Stimulated activated CD8-positive, alpha-beta memory T cell treated with anti-CD3 and anti-CD28 coated beads, Interleukin-12 subunit alpha, Interleukin-12 subunit beta, amount 100 ng/mL, for 4 hours (primary cell): ENCODE data around the gene RFXAP.
A peak's percentile ranks its signal among the peaks of the same experiment; 100 is the strongest.
"Not testable (repeated sequence)": the region's sequence is repeated elsewhere in the genome, so short reads cannot be mapped to it uniquely, and the experiment has no call there.

Experiments used
- DNase-seq: peaks from one replicate; pipeline ENCODE4 v3.0.0-alpha.2; 2020; ENCODE audit warnings: low read depth

Gene RFXAP

GRCh38 chr13:36818804-36819738 lies at the start of gene RFXAP:
Gene RFXAP, plus strand, starts transcription at chr13:36819222. Its CDS starts 136 bp downstream, at chr13:36819358.
- DNase-seq: peak; percentile 88

- DNase-seq: no peak
Measured at GRCh38 chr13:36769545-36769944, 49.5 kb upstream of the RFXAP start.

- no peak for DNase-seq
Measured at GRCh38 chr13:36770741-36771140, 48.3 kb upstream of the RFXAP start.

- DNase-seq: no peak
Measured at GRCh38 chr13:36772853-36773252, 46.2 kb upstream of the RFXAP start.

- DNase-seq: no peak
Measured at GRCh38 chr13:36774931-36775330, 44.1 kb upstream of the RFXAP start.

GRCh38 chr13:36776175-36776574 lies 42.8 kb upstream of the RFXAP start:
- DNase-seq: no peak

GRCh38 chr13:36778083-36778671 lies 40.8 kb upstream of the RFXAP start:
- DNase-seq: no peak

- no peak for DNase-seq
Measured at GRCh38 chr13:36783890-36784289, 35.1 kb upstream of the RFXAP start.

- DNase-seq: not testable (repeated sequence)
Measured at GRCh38 chr13:36786175-36786574, 32.8 kb upstream of the RFXAP start.

- no peak for DNase-seq
Measured at GRCh38 chr13:36787181-36787580, 31.8 kb upstream of the RFXAP start.

- no peak for DNase-seq
Measured at GRCh38 chr13:36788276-36788675, 30.7 kb upstream of the RFXAP start.

GRCh38 chr13:36789061-36789460 lies 30.0 kb upstream of the RFXAP start:
- DNase-seq: no peak

GRCh38 chr13:36789730-36790129 lies 29.3 kb upstream of the RFXAP start:
- no peak for DNase-seq

GRCh38 chr13:36794706-36795105 lies 24.3 kb upstream of the RFXAP start:
- DNase-seq: no peak

GRCh38 chr13:36795463-36795862 lies 23.6 kb upstream of the RFXAP start:
- no peak for DNase-seq

GRCh38 chr13:36796052-36796451 lies 23.0 kb upstream of the RFXAP start:
- no peak for DNase-seq

GRCh38 chr13:36801035-36801434 lies 18.0 kb upstream of the RFXAP start:
- no peak for DNase-seq

GRCh38 chr13:36804588-36804987 lies 14.4 kb upstream of the RFXAP start:
- DNase-seq: no peak

- DNase-seq: no peak
Measured at GRCh38 chr13:36806102-36806501, 12.9 kb upstream of the RFXAP start.

- DNase-seq: no peak
Measured at GRCh38 chr13:36807616-36808015, 11.4 kb upstream of the RFXAP start.

- no peak for DNase-seq
Measured at GRCh38 chr13:36813225-36813624, 5.8 kb upstream of the RFXAP start.

GRCh38 chr13:36814465-36814864 lies 4.6 kb upstream of the RFXAP start:
- no peak for DNase-seq

GRCh38 chr13:36815062-36815461 lies 4.0 kb upstream of the RFXAP start:
- DNase-seq: no peak
